ENCODE data around the gene RABEP1.

The RABEP1 gene

DNA sequence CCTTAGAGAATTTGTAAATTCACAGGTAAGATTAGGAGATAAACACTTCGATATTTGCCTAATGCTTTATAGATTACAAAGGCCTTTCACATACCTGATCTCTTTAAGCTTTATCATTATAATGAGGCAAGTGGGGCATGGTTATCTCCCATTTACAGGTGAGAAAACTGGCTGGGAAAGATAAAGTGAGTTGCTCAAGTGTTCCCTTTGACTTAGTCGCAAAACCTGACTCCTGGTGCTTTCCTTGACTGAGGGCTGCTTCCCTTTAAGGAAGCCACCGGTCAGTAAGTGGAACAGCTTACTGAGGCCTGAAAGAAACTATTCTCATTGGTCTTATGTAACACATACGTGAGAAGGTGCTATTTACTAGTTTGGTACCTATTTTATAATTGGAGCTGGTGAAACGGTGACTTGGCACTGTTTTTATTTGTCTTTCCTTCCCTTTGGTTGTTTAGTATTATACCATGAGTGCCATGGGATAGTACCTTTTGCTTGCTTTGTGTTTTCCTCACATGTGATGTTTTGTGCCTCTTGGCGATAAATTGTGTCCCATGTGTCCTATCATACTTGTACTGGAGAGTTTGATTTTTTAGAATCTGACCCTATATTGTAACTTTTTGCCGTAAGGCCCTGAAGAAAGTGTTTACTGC, 80.2 kb downstream of the RABEP1 start:
- no peak for DNase-seq

DNA sequence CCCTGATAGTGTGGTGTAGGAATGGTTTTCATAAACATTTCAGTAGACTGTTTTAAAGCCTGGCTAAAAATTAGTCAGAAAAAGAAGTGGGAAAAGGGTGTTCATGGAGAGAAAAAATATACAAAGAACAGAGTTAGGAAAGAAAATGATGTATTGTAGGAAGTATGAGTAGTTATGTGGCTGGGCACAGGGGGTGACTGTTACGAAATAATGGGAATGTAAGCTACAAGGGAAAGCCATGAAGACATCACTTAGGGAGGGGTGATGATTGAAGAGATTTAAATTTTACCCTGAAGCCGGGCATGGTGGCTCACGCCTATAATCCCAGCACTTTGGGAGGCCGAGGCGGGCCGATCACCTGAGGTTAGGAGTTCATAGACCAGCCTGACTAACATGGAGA, 82.1 kb downstream of the RABEP1 start:
- no peak for DNase-seq

DNA sequence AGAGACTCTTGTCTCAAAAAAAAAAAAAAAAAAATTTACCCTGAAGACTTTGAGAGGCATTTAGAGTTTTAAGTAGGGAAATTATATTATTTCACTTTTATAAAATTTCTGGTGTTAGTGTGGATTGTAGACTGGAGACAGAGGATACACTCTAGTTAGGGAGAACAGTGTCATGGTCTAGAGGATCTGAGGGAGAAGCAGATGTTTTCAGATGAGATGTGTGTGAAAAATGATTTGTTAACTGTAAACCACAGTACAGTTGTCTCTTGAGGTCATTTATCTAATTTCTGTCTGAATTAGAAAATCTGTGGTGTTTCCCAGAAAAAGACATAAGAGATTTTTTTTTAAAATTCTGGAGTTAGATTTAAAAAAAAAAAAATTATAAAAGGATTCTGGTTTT, 82.6 kb downstream of the RABEP1 start:
- no peak for DNase-seq

DNA sequence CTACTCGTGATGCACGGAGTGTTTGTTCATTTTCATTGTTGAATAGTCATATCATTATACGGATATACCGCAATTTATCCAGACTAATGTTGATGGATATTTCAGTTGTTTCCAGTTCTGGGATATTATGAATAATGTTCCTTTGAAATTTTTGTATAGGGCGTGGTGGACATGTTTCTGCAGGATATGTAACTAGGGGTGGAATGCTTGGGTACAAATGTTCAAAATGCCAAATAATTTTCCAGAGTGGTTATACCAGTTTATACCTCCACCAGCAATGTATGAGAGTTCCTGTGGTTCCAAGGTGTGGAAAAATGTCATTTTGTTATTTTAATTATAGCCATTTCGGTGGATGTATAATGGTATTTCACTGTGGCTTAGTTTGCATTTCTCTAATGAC, 83.7 kb downstream of the RABEP1 start:
- DNase-seq: no peak

DNA sequence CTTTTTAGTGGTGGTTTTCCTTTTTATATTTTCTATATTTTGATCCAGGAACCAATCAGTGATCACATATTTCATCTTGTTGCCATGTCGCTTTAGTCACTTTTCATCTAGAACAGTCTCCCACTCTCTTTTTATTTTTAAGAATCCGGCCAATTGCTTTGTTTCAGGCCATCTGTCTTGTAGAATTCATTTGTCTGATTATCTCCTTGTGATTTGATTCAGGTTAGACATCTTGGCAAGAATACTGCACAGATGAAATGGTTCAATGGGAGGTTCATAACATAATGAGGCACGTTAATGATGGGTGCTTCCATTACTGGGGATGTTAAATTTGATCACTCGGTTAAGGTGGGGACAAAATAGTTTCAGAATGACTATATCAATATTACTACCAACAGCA, 88.3 kb downstream of the RABEP1 start:
- DNase-seq: no peak

DNA sequence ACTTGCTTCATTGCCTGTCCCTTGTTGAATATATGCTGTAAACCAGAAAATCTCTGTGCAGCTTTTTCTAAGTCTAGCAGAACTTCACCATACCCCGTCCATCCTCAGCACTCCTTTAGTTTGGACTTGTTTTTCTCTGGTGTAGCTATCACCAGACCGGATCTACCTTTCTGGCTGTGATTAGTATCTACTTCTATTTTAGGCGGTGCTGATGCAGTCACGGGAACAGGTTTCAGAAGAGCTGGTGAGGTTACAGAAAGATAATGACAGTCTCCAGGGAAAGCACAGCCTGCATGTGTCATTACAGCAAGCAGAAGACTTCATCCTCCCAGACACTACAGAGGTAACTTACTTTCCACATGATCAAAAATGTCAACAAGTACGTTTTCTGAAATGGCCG, 91.0 kb downstream of the RABEP1 start:
- no peak for DNase-seq

DNA sequence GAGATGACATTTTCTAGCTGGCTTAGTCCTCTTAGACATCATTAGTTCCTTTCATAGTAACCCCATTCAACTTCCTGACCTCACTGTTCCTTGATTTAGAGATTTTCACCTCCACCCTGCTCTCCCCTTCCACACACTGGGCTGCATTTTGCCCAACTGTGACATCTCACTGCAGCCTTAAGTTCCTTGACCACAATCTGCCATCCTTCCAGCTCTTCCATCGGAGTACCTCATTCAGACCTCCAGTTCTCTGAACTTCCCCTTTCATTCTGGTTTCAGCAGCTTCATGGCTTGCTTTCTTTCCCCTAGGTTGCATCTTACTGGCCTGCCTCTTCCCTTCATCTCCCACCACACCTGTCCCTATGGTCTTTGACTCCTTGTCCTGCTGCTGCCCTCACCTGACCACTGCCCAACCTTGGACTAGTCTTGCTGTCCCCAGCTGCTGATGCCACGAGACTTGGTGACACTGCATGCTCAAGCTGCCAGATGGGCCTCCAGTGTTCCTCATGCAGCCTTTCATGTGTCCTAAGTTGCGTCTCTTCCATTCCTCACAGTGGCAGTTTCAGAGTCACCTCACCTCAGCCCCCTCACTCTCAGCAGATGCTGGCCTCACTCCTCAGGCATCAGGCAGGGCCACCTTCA, 96.6 kb downstream of the RABEP1 start:
- DNase-seq: no peak

DNA sequence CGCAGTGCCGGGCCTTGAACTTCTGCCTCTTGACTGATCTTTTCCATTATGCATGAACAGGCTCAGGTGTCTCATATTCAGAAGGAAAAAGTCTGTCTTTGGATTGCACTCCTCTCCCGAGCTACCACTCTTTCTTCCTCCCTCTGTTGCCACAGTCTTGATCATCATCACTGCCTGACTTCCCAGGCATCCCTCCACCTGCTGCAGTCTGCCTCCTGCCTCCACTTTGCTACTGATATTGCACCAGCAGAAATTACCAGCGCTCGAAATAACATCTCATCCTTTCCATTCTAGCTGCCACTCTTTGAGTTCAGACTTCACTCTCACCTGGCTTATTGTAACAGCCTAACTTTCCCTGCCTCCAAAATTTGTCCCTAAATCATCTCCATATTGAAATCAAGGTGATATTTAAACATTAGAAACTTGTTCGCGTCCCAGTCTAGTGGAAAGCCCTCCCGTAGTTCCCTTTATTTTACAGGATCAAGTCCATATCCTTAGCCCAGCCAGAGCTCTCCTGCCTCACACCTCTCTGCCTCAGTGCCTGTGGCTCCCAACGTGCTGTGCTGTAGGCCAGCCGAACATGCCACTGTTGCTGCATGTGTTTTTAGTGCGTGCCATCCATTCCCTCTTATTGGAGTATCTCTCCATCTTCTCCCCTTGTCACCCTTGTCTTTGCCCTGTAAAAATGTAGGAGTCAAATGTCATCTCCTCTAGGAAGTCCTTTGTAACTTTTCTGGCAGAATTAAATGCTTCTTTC, 97.4 kb downstream of the RABEP1 start:
- DNase-seq: no peak

DNA sequence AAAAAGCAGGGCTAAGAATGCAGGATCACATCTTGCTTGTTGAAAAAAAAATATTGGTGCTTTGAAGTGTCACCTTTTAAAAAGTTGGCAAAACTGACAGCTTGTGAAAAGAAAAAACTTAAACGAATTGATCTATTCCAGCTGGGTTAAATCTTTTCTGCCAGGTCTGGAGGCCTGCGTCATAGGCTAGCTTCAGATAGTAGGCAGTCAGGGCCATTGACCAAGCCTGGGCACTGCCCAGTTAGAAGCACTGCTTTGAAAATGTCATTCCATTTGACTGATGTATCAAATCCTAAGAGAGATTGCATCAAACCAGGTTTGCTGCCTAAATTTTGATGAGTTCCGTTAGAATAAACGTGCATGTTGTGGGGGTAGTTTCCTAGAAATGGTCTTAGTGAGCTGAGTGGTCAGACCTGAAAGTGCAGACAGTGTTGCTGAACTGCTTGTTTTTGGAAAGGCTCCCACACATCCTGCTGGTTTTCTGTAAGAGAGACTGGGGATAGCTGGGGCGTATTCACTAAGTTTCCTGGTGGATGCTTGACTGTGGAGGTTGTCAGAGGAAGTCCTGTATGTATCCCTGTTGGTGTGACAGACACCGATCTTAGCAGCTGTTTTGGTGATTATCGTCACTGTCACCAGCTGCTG, 98.5 kb downstream of the RABEP1 start:
- no peak for DNase-seq

DNA sequence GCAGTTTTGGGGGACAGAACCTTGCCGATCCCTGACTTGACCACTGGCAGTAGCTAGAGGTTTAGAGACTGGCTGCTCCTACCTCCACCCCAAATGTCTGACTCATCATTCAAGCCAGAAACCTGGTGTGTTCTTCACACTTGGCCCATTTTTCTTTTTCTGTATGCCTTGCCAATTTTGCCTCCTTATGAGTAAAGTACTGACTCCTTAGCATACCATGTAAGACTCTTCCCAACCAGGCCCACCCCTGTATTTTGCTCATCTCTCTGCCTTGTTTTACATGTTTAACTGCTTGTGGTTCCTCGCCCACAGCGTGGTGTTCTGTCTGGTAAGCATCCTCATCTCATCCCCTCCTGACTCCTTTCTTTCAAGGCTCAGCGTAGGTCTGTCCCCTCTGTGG, 99.5 kb downstream of the RABEP1 start:
- DNase-seq: no peak

DNA sequence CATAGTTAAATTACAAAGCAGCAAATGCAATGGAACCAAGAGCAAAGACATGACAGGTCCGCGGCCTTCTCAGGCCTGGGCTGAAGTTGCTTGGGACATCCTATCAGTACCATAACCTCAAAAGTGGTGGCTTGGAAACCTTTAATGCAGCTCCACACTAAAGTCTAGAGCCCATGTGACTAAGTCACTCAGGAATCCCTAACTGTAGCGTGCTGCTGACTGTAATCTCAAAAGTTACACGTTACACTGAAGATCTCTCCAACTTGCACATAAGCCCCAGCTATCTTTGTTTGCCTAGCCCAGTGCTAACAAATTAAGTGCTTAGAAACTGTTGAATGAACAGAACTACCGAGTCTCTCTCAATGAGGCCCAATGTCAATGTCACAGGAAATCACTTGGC, 109.6 kb downstream of the RABEP1 start:
- DNase-seq: no peak

DNA sequence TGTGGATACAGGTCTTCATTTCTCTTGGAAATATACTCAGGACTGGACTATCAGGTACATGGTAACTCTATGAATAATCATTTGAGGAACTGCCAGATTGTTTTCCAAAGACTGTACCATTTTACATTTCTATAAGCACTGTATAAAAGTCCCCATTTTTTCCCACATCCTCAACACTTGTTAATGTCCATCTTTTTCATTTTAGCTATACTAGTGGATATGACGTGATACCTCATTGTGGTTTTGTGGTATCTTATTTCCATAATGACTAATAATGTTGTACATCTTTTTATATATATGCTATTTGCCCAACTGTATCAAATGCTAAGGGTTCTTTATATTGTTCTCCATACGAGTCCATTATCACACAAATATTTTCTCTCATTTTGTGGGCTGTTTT, 114.5 kb downstream of the RABEP1 start:
- no peak for DNase-seq

DNA sequence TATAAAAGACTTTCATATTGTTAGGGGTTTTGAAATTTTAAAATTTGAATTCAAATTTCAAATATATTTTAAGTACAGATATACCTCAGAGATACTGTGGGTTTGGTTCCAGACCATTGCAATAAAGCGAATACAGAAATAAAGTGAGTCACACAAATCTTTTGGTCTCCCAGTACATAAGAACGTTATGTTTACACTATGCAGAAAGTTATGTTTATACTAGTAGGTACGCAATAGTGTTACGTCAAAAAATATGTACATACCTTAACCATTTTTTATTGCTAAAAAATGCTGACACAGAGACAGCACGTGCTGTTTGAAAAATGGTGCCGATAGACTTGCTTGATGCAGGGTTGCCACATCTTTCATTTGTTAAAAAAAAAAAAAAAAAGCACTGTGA, 117.7 kb downstream of the RABEP1 start:
- DNase-seq: no peak

DNA sequence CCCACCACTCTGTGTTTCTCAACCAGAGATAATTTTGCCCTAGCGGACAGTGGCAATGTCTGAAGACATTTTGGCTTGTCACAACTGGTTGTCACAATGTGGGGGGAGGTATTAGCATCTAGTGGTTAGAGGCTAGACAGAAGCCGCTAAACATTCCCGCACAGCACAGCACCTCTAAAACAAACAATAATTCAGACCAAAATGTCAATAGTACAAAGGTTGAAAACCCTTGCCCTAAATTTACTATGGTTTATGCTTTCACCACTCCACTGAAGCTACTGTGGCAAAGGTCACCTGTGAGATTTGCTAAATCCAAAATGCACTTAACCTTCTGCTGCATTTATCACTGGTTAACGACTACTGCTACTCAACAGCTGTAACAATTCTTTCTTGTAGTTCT, 123.3 kb downstream of the RABEP1 start:
- no peak for DNase-seq

DNA sequence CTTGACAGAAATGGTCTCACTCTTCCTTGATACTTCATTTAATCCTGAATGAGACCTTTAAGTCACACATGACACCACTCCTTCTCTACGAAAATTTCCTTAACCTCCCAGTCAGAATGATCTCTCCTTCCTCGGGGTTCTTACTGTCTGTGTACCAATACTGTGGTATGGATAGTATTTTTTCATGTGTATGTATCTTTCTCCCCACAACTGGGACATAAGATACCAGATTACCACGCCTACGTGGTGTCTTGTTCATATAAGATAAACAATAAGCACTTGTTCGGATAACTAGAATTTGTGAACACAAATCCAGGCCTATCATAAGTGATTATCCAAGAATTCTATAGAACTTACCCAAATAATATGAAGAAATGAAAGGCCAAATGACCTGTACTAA, 126.1 kb downstream of the RABEP1 start:
- no peak for DNase-seq

DNA sequence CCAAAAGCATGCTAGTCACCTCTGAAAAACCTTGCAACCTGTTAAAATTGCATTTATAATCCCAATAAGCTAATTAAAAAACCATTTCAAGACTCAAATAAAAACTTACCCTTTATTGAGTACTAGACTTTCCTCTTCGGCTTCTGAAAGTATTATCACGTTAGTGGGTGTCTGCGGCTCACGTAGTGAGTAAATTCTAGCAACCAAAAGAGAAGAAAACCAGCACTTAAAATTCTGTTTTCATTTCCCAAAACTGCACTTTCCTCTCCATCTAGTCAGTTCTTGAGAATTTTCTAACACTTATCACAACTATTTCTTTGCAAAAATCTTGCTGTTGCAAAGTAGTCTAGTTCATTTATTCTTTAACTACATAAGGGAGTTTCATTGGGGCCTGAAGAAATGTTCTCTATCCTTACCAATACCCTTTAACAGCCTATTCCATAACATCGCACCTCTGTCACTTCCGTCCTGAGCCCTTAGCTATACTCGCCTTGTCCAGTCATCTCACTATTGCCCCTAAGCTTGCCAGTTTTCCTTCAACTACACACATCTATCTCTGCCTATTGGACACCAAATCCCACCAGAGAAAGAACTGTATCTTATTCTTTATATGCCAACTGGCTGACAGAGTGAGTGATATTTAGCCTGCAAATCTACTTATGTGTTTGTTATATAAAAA, 128.6 kb downstream of the RABEP1 start:
- no peak for DNase-seq

DNA sequence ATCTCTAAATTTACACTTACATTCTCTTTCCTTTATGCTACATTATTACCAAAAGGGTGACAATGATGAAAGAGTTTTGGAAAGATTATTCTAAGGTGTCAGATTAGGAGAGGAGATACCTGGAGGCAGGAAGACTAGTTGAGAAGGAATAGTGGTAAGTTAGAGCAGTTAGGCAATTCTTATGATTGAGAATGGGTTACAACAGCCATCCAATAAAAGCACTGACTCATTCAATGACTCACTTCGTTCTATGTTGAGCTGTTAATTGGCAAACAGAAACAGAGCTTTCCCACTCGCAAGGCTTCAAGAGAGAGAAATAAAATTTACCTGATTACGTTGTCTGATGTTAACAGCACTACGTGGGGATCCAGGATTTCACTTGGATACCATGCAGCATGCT, 131.6 kb downstream of the RABEP1 start:
- DNase-seq: no peak

DNA sequence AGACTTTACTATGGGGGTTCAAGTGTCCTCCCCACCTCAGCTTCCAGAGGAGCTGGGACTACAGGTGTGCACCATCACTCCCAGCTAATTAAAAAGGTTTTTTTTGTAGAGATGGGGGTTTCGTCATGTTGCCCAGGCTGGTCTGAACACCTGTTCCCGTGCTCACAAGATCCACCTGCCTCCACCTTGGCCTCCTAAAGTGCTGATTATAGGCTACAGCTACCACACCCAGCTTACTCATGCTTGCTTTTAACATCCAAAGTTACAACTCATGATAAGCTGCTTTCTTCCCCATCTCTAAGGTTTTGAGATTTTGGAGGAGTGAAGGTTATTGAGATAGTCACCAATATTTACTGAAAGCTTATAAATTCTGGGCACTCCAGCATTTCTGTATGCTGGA, 134.8 kb downstream of the RABEP1 start:
- DNase-seq: no peak

DNA sequence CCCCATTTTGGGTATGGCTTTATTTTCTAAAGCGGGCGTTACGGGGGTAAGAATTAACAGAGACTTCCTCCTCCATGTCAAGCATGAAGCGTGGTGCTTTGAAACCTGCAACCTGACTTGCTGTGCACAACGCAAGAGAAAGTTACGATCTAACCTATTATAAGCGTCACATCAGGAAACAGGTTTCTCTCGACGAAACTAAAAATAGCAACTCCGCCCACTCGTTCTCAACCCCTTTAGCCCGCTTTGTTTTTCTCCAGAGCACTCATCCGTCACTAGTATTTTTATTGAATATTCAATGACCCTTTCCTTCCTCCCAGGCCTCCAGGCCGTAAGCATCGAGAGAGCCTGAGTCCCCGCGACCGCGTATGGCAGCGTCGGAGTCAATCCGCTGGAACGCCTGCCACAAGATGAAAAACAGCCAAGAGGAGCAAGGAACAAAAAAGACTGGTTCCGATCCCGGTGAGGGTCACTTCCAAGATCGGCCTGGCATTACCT, 136.8 kb downstream of the RABEP1 start:
- no peak for DNase-seq

DNA sequence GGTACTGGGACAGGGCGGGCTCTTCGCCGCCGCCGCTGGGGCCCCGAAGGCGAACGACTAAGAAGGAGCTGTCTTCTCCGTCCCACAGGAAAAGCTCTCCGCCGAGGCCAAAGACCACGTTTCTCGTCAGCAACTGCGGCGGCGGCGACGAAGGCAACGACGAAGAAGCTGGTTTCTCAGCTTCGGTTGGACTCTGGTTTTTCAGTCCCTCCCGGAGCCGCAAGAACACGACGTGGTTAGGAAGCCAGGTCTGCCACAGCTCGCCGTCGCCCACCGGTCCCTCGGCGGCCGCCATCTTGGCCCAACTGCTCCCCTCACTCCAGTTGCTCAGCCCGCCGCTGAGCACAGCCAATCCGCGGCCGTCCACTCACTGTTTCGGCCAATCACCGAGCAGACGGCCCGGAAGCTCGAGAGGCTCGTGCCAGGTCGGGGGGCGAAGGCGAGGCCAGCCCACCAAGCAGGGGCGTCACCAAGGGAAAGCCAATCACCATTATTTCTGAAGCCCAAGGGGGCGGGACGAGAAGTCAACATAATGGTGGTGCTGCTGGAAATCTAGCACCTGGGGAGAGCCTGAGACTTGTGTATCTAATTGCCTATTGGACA, 137.4 kb downstream of the RABEP1 start, which contains the start of gene NUP88:
Gene NUP88, minus strand, starts transcription at position 307 of the 603 bp plus-strand sequence. Its CDS starts 12 bp downstream, at position 295.
- DNase-seq: peak; percentile 98

DNA sequence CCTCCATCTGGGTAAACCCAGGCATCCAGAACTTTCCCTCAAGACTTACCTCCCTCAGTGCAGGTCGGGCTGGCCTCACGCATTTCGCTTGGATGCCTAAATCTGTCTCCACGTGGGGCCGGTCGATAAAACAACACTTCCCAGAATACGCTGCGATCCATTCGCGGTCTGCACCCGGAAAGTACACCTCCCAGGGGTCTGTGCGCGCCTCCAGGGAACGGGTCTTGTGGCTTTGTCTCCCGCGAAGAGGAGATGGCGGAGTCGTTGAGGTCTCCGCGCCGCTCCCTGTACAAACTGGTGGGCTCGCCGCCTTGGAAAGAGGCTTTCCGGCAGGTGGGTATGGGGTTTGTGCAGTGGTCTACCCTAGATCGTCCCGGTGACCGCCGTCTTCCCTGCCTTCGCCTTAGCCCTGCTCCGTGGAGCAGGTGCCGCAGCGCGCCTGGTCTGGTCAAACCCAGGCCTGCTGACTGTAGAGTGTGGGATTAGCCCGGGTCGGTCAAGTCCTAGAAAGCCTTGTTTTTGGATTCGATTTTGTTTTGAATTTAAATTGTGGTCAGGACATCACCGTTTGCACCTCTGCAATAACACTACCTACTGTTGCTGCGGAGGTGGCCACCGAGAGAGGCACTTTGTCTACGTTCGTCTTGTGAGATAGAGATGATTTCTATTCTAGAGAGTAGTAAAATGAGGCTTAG, 138.0 kb downstream of the RABEP1 start, which contains the start of gene RPAIN:
Gene RPAIN, plus strand, starts transcription at position 224 of the 695 bp plus-strand sequence. Its CDS starts 29 bp downstream, at position 253.
- DNase-seq: peak; percentile 97

DNA sequence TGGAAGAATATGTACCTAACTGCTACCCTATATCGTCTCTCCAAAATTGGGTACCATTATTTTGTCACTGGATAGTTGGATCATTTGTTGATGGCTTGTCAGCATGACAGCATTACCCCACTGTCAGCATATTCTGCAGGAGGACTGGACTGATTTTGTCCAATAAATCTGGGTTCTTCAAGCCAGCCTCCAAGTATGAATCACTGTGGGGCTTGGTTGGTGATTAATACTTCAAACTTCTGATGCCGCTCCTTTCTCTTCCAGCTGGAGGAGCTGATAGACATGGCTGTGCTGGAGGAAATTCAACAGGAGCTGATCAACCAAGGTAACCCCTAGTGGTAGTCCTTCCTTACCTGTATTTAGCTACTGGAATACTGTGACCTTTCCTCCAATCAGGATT, 140.4 kb downstream of the RABEP1 start:
- DNase-seq: no peak

Measured in midbrain (tissue), 1 donor.